GM12891 (cell line): Measurements from ENCODE around the gene CASP7.

Source experiments
- PAX5 ChIP-seq: IDR thresholded peaks from 2 replicates; pipeline ENCODE4 v1.6.1; 2011; ENCODE audit warnings: low read length, moderate library complexity, mild to moderate bottlenecking; ENCODE audit not compliant: insufficient read depth, severe bottlenecking
- POLR2A ChIP-seq: IDR thresholded peaks from 2 replicates; pipeline ENCODE4 v1.6.1; 2011; ENCODE audit warnings: low read depth, low read length, control low read depth
- POLR2AphosphoS5 ChIP-seq: IDR thresholded peaks from 2 replicates; pipeline ENCODE4 v1.6.1; 2011; ENCODE audit warnings: low read depth, low read length, control low read depth
- SPI1 ChIP-seq: IDR thresholded peaks from 2 replicates; pipeline ENCODE4 v1.6.1; 2011; ENCODE audit warnings: low read depth, low read length, control low read depth
- TAF1 ChIP-seq: IDR thresholded peaks from 2 replicates; pipeline ENCODE4 v1.6.1; 2011; ENCODE audit warnings: low read depth, low read length, control low read depth

DNA sequence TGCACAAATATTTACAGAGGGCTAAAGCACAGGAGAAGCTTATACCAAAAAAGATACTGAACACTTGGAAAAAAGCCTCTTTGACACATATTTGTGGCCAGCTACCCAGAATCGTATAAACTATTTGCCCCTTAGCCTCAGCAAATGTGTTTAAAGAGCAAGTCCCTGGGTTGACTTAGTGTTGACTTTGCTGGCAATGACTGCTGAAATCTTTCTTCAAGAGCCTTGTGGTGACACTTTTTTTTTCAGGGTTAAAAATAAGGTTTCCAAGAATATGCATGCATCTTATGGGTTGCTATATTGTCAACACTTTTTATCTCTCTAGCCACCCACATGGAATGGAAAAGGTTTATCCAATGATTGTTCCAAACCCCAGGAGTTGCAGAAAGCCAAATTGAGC lies 56.9 kb downstream of the CASP7 start:
- no peak for TF ChIP-seq POLR2AphosphoS5
- TF ChIP-seq POLR2A = no peak
- no peak for TF ChIP-seq SPI1
- TF ChIP-seq PAX5 = no peak
- TF ChIP-seq TAF1 = no peak
